Fibroblast of mammary gland (primary cell): ENCODE results near the gene MAN1C1.
"Not testable (repeated sequence)": the region's sequence is repeated elsewhere in the genome, so short reads cannot be mapped to it uniquely, and the experiment has no call there.

Experiments
- DNase-seq: peaks from one replicate; pipeline ENCODE4 v3.0.0-alpha.2; 2010; ENCODE audit warnings: low read depth
- H3K4me3 ChIP-seq: 2 replicates; pipeline ENCODE4 v1.5.1; 2011; ENCODE audit warnings: low read depth, mild to moderate bottlenecking, low read length, moderate library complexity; ENCODE audit not compliant: control insufficient read depth
- TF ChIP-seq, protein P1 (sequence below): conservative IDR thresholded peaks from 2 replicates; pipeline ENCODE4 v1.5.1; 2011; ENCODE audit warnings: low read depth, low read length, inconsistent platforms; ENCODE audit not compliant: control insufficient read depth, insufficient read depth

The MAN1C1 gene

DNA sequence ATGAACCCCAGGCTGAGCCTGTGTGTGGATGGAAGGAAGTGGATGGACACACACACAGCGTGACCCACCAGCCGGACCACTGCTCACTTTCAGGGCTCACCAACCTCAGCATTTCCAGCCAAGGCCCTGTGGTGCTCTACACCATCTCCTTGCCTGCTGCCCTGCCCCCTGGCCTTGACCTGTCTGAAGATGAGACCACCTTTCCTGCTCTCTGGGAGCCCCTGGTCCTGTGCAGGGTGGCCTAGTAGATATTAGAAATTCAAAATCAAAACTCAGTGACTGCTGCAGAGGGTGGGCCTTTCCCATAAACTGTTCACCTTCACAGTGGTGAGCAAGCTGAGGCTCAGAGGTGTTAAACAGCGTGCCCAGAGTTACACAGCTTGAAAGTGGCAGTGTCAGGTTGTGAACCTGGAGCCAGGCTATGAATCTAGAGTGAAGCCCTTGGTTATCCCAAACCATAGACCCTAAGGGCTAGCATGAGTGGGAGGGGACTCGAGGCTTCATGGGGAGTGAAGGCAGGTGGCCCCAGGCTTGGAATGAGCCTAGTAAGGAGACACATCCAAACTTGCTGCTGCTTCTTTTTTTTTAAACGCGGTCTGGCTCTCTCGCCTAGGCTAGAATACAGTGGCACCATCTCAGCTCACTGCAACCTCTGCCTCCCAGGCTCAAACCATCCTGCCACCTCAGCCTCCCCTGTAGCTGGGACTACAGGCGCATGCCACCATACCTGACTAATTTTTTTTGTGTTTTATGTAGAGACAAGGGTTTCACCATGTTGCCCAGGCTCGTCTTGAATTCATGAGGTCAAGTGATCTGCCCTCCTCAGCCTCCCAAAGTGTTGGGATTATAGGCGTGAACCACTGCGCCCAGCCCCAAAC is 41.5 kb downstream of the MAN1C1 start:
- no peak for DNase-seq
- H3K4me3 ChIP-seq, result no peak overlapping the region
- TF ChIP-seq, protein P1, sequence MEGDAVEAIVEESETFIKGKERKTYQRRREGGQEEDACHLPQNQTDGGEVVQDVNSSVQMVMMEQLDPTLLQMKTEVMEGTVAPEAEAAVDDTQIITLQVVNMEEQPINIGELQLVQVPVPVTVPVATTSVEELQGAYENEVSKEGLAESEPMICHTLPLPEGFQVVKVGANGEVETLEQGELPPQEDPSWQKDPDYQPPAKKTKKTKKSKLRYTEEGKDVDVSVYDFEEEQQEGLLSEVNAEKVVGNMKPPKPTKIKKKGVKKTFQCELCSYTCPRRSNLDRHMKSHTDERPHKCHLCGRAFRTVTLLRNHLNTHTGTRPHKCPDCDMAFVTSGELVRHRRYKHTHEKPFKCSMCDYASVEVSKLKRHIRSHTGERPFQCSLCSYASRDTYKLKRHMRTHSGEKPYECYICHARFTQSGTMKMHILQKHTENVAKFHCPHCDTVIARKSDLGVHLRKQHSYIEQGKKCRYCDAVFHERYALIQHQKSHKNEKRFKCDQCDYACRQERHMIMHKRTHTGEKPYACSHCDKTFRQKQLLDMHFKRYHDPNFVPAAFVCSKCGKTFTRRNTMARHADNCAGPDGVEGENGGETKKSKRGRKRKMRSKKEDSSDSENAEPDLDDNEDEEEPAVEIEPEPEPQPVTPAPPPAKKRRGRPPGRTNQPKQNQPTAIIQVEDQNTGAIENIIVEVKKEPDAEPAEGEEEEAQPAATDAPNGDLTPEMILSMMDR, result no peak

DNA sequence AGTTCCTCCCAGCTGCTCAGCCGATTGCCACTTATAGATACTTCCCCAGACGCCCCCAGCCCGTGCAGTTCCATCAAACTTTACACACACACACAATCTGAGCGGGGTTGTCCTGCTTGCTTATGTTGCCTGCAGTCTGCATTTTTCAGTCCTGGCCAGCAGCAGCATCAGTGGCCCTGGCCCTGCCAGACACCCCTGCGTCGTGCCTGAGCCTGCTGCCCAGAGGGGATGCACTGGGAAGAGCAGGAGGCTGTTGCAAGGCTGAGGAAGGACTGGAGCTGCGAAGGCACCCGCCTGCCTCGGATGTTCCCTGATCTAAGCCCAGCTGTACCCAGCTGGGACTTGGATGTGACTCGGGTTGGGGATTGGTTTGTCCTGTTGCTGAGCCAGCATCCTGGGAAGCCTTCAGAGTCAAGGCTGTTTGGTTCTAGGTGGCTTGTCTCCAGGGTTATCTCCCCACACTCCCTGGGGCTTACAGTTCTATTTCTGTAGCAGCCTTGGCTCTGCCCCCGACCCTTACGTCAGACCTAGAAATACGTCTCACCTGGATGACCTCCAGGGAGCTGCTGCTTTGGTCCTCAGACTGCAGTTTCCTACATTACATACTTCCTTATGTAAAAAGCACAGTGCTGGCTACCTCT is 42.3 kb downstream of the MAN1C1 start:
- TF ChIP-seq, protein P1, result no peak
- peak; percentile 8 for DNase-seq
- H3K4me3 ChIP-seq, result no peak overlapping the region

DNA sequence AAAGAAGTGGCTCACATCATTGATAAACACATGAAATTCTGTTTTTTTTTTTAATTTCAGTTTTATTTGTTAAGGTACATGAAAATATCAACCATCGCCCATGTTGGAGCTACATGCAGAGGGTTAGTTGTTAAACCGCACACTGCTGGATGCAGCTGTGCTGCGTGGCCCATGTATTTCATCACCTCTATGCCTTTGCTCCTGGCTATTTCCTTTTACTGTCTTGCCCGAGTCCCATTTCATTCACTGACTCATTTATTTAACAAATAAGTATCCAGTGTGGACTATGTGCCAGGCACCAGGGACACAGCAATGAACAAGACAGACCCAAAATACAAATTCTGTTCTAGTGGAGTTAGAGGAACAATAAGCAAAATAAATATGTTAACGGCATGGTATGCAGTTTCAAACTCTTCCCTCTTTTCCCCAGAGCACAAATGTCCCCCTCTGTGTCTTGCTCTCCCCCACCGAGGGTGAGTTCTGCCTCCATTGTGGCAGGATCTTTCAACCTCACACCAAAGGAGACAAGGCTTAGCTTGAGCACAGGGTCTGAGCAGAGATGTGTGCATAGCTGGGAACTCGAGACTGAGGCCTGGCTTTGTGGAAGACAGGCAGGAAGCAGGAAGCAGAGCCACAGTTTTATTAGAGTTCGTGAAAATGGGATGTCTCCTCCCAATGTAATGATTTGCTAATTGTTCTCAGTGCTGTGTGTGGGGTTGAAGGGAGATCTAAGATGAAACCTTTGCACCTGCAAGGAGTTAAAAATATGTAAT is 44.6 kb downstream of the MAN1C1 start:
- H3K4me3 ChIP-seq, result no peak overlapping the region
- DNase-seq, result no peak
- TF ChIP-seq, protein P1, result no peak

DNA sequence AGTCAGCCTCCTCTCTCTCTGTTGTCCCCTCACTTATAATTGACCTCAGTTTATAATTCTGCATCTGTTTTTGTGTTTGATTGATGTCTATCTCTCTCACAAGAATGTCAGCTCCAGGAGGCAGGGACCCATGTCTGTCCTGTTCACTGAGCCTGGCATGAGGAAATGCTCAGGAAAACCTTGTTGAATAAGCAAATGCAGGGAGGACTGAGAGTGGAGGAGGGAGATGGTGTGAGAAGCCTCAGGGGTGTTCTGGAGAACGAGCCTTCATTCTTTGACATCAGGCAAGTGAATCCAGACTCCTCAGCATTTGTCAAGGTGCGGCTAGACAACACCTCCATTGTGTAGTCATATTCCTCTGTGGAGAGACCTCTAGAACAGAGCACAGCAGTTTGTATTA is 45.5 kb downstream of the MAN1C1 start:
- no peak for DNase-seq
- no peak overlapping the region for H3K4me3 ChIP-seq
- TF ChIP-seq, protein P1, result no peak

DNA sequence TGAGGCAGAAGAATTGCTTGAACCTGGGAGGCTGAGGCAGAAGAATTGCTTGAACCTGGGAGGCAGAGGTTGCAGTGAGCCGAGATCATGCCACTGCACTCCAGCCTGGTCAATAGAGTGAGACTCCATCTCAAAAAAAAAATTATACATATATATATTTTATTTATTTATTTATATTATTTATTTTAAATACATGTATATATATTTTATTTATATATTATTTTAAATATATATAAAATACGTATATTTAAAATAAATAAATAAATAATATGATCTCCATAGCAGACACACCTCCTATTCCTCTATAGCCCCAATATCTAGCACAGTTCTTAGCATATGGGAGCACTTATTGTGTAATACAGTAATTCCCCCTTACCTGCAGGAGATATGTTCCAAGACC is 46.4 kb downstream of the MAN1C1 start:
- not testable (repeated sequence) for H3K4me3 ChIP-seq, DNase-seq

DNA sequence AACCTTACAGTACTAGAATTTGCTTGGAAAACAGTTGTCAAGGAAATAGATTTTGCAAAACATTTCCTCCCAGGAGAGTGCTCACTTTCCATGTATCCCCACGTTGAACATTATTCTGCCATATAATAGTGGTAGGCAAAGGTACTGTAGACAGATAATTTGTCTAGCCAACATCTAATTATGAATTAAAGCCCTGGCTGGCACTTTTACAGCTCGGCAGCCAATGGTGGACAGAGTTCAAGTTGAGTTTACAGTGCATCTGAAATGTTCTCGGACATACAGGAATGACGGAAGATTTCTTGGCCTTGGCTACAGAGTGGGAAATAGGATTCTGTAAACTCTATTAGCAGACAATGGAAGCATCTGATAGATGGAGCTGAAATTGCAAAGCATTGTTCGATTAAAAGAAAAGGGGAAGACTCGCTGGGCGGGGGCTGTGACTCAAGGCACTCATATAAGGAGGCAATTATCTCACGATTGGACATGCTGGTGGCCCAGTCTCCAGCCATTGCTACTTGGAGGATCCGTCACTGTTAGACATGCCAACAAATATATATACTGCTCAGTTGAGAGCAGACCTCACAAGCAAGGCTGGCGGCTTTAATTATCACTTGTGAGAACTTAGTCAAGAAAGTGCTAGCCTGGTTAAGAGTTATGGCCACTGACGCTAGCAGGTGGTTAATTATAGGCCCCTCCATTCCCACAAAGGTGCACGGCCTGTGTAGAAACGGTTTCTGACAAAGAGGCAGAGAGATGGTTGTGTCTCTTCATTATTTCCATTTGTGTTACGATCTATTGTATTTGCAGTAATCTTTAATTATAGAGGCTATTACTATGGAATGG is 48.0 kb downstream of the MAN1C1 start:
- no peak overlapping the region for H3K4me3 ChIP-seq
- DNase-seq, result no peak
- TF ChIP-seq, protein P1, result no peak

DNA sequence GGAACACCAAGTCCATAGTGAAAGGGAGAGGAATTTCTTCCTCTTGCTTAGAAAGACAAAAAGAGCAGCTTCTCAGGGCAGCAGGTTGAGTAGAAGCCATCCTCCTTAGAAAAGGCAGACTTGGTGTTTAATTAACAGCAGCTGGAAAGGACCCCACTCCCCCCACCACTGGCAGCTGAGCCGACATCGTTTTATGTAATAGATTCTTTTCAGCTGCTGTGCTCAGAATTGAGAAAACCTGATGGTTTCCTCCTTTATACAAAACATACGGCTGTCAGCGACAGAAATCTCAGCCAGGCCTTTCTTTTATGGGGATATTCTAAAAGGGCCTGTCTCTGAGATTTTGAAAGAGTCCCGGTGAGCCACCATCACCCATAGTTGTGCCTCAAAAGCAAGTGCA is 49.9 kb downstream of the MAN1C1 start:
- DNase-seq, result no peak
- TF ChIP-seq, protein P1, result no peak
- H3K4me3 ChIP-seq, result no peak overlapping the region
